NAMALWA (cell line): Measurements from ENCODE around the gene SMAD3.
A peak's percentile ranks its signal among the peaks of the same experiment; 100 is the strongest.
"Not testable (repeated sequence)": the region's sequence is repeated elsewhere in the genome, so short reads cannot be mapped to it uniquely, and the experiment has no call there.

Experiments
- DNase-seq: peaks from one replicate; pipeline ENCODE4 v3.0.0-alpha.2; 2015; ENCODE audit warnings: low spot score

The SMAD3 gene

DNA sequence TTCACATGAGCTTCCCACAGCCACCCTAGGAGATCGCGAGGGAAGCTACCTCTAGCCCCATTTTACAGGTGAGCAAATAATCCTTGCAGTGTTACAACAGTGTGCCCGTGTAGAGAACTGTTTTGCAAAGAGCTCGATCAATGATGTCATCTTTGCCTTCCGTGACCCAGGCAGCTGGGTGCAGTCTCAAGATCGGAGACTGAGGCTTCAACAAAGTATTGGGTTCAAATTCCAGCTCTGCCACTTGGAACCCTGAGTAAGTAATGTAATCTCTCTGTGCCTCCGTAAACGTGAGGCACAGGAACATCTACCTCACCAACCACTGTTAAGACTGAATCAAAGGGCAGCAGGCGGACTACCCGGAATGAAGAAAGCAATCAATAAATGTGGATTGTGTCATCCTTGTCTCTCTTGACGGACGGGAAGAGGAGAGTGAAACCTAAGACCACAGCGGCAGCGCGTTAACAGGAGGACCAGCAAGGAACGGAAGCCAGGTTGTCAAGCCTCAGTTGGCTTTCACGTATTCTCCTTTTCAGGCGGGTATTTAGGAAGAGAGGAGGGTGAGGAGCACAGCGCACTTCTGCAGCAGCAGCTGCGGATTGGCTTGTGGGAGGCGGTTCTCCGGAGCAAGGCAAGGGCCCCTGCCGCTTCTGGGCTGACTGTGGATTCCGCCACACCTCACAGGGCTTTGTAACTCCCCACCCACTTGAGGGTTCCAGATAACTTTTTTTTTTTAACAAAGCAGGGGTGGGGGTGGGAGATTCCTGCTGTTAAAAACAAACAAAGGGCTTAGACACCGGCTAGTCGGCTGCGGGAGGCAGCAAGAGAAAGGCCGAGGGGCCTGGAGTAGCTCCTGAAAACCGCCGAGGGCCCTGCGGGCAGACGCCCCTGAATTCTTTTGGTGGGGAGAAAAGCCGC lies 1.5 kb upstream of the SMAD3 start:
- DNase-seq, result no peak

DNA sequence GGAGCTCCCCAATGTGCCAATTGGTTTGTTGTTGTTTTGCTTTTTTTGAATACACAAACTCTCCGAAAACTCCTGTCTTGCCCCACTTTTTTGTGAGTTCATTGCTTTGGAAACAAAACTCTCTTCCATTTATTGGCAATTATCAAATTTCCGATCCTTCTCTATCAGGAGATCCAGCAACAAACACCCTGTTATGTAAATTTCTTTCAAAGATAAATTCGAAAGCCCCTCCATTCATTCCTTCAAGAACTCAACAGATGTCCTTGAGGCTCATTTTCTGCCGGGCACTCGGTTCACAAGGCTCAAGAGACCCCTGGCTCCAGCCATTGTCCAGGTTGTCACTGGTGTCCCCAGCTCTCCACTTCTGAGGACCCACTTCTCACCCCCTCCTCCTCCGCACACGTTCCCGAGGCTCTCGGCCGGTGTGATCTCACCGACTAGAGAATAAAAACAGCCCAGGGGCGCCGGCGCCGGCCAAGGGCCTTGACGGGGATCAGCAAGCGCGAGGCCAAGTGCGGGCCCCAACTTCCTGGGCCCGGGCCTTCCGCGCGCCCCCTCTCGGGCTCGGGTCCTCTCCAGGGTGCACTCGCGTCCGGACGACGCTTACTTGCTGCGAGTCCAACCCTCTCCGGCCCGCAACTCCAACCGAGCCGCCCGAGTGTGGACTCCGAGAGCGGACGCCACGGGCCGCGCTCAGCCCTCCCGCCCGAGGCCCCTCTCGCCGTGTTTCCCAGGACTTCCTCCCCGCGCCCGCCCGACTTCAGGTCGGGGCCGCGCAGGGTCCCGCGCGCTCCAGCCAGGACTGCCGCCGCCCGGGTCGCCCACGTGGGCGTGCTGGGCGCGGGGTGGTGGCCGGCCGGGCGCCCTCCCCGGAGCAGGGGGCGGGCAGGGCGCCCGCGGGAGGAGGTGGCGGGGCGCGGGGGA lies 533 bp upstream of the SMAD3 start:
- DNase-seq, result peak; percentile 69

GRCh38 chr15:67066041-67066958 lies 898 bp downstream of the SMAD3 start:
- DNase-seq, result peak; percentile 44

GRCh38 chr15:67066959-67067853 lies 1.8 kb downstream of the SMAD3 start:
- DNase-seq, result no peak

- no peak for DNase-seq
These were observed 2.6 kb downstream of the SMAD3 start for GRCh38 chr15:67067930-67068551.

- DNase-seq, result no peak
These were observed 3.5 kb downstream of the SMAD3 start for GRCh38 chr15:67068710-67069400.

DNA sequence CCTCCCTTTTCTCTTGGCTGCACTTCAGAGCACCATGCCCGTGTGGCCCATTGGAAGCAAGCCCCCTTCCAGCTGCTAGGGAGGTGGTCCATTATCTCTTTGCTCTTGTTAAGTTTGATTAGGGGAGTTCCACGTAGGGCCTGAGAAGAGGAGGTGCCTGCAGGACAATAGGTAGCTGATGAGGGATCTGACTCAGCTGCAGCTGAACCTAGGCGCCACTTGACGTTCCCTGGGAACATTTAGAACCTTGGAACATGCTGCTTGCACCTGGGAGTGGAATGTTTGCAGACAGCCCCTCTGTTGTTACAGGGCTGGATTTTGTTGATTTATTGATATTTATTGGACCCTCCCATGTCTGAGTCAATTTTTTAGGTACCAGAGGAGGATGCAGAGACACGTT lies 4.7 kb downstream of the SMAD3 start:
- no peak for DNase-seq

DNA sequence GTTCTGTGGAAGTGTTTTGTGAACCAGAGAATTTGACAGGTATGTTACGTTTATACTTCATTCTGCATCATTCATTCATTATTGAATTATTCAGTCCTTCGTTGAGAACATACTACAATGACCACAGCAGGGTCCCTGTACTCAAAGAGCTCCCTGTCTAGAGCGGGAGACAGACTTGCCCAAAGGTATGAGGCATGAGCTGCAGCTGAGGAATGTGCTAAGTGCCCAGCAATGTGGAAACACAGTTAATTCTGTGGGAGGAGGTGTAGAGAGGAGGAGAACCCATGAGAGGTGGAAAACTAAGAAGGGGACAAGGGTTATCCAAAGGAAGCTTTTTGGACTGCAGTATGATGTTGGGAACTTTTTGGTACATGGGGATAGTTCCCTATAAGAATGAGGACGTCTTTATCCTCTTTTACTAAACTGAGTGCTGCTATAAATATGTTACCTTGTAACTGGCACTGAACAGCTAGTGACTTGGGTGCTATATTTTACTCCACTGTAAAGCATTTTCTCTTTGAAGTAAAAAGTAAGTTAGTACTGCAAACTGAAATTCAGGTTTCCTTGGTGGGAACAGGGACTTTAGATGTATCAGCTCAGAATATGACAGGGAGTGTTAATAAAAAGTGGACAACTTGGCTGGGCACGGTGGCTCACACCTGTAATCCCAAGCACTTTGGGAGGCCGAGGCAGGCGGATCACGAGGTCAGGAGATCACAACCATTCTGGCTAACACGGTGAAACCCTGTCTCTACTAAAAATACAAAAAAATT lies 5.7 kb downstream of the SMAD3 start:
- DNase-seq, result no peak

GRCh38 chr15:67072442-67072841 lies 7.0 kb downstream of the SMAD3 start:
- DNase-seq, result no peak

DNA sequence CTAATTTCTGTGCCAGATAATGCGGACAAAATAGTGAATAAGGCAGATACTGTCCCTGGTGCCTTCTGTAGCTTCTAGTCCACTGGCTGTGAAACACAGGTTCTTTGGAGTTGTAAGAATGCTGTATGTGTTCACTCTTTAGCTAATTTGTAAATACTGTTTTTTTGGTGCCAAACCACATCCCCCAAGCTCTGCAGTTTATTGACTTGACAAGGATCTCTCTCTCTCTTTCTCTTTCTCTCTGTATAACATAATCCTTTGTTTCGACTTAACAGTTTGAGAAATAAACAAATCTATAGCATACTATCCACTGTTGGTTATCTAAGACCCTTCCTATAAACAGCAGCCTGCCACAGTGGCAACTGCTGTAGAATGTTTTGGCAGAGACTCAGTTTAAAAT lies 7.6 kb downstream of the SMAD3 start:
- DNase-seq, result no peak

GRCh38 chr15:67074886-67075229 lies 9.5 kb downstream of the SMAD3 start:
- no peak for DNase-seq

DNA sequence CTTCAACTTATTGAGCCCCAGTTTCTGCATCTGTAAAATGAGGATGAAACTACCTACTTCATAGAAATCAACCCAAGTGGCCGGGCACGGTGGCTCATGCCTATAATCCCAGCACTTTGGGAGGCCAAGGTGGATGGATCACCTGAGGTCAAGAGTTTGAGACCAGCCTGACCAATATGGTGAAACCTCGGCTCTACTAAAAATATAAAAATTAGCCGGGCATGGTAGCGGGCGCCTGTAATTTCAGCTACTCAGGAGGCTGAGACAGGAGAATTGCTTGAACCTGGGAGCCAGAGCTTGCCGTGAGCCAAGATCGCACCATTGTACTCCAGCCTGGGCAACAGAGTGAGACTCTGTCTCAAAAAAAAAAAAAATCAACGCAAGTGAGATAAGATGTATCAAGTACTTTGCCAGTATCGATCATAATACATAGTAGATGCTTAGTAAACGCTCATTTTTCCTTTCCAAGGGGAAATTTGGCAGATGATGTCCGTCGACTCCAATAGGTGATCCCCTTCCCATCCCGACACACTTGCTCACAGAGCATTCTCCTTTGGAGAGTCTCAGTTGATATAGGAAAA lies 10.2 kb downstream of the SMAD3 start:
- not testable (repeated sequence) for DNase-seq

DNA sequence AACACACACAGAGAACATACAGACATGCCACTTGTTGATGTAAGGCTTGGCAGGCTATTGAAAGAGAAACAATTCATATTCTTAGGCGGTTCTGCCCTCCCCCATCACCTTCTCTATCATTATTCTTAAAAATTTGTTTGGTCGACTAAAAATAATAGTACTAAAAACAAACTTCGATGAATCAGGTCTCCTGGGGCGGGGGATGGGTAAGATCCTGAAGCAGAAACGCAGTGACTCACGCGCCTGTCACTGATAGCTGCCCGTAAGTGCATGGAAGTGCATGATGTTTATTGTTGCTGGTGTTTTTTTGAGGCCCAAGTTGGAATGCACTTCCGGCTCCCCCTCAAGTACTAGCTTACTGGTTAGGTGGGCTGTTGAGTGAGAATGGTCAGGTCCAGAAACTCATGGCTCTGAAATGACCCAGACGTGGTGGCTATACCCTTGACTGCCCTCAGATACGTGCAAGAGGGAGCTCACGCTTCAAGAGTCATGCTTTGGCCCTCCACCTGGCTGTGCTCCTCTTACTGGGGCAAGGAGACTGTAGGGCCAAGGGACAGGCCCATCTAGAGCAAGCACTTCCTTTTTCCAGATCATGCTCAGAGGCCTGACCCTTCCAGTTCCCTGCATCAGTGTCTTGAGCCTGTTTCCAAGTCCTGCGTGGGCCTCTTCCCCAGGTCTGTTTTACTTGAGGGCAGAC lies 10.9 kb downstream of the SMAD3 start:
- peak; percentile 70 for DNase-seq

DNA sequence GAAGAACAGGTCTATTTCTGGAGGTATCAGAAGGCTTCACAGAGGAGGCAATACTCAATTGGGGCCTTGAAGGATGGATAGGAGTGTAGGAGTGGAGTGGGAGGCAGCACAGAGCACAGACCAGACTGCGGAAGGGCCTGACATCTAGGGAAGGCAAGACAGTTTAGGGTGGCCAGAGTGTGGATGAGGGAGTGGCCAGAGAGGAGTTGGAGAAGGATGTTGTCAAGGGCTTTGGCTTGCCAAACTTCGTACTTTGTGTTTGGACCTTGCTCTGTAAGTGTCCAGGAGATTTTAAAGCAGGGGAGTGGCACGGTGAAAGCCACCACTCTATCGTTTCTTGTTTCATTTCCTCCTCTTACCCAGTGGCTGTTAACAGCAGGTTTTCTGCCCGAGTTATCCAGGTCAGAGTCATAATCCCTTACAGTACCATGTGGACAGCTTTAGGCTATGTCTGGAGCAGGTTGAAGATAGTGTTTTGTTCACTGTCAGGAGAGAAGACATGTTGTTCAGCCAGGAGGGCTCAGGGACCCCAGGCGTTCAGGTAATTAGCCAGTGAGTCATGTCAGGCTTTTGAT lies 12.3 kb downstream of the SMAD3 start:
- peak; percentile 52 for DNase-seq

- no peak for DNase-seq
These were observed 14.0 kb downstream of the SMAD3 start for GRCh38 chr15:67079361-67079760.

GRCh38 chr15:67080118-67080899 lies 14.9 kb downstream of the SMAD3 start:
- DNase-seq, result no peak
